Endothelial cell of umbilical vein (primary cell): ENCODE data around the gene ADCYAP1.

Experiments used
- CTCF ChIP-seq, 2 donors: IDR thresholded peaks; 1 replicate in 1 of 2; 2 replicates in 1 of 2; pipeline ENCODE4 v1.5.1; 2011; ENCODE audit warnings: low read length in 2 of 2, mild to moderate bottlenecking in 2 of 2, moderate library complexity in 2 of 2, control low read depth in 1 of 2, inconsistent platforms in 1 of 2, low read depth in 1 of 2; ENCODE audit not compliant: insufficient read depth in 1 of 2; ENCODE audit errors: extremely low read depth in 1 of 2
- POLR2A ChIP-seq: IDR thresholded peaks from 2 replicates; pipeline ENCODE4 v1.6.1; 2012; ENCODE audit warnings: low read depth, mild to moderate bottlenecking, control low read depth, low read length

DNA sequence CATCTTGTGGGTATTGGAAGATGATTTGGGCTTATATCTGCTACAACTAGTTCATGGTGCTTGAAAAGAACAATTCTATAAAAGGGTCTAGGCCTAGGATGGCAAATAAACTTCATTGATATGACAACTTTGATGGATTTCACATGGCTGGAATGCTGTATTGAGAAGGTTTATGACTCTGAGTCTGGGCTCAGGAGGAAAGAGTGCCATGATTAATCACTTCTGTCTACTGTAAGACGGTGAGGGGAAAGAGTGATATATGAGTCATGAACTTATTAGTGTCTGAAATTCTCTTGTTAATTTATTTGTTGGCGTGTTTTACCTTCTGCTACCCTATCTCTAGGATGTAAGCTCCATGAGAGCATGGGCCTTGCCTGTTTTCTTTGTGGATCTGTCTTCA lies 17.0 kb upstream of the ADCYAP1 start:
- no peak for TF ChIP-seq CTCF (IDR thresholded peaks at IDR 0.05; ENCODE audit: extremely low read depth in 1 of 2, insufficient read depth in 1 of 2, low read depth in 1 of 2, low read length in 2 of 2)
- TF ChIP-seq POLR2A = no peak
